ENCODE data around the gene NTN1.
A peak's percentile ranks its signal among the peaks of the same experiment; 100 is the strongest.

NTN1 gene

DNA sequence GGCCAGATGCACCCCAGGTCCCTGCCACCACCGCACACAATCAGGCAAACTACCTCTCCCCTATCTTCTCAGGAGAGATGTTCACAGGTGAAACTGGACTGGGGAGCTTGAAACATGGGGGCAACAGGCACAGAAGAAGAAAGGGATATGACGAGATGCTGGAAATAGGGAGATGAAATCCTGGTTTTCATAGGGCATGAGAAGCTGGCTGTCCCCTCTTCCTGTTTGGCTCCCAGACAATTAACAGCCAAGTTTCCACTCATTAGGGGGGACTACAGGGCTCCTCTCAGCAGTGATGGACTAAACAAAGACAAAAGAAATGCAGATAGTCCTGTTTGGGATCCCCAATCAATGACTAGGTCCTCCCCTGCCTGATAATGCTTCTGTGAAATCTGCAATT is 266.0 kb downstream of the NTN1 start:
- DNase-seq, result no peak

DNA sequence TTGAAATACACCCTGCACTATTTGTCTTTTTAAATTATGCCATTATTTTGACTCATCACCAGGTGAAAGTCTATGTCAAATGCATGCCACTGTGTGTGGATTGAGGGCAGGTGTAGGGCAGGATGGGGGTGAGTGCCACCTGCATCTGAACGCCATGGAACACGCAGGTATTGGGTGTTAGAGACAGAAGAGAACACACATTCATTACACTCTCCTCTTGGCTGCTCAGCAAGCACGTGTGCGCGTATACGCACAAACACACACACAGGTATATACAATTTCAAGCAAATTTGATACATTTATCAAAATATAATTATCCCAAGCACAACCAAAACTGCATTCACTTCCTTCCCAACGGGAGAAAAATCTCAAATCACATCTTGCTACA is 268.9 kb downstream of the NTN1 start:
- no peak for DNase-seq

DNA sequence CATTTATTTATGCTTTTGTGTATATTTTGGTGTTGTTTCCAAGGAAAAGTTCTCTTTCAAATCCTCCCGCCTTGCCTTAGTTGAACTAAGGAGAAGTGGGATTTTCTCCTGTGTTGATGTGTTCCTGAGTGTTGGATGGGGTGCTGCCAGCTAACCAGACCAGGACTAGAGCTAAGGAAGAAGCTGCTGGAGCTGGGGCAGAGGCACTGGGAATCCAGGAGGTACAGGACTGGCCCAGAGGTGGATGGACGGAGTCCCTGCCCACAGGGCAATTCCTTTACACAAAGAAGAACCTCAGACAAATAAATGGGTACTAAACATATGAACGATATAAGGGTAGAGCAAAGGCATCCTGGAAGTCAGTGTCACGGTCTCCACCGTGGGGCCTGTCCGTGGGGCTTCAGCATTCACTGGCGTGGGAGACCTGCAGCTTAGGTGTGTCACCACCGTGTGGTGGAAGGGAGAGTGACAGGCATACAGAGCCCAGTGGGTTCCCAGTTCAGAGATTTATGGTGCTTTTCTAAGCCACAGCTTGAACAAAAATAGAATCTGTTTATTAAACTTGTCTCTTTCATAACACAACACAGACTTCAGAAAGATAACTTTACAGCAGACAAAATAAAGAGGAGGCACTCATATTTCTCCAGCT is 270.7 kb downstream of the NTN1 start:
- DNase-seq, result peak in 1 of 4 experiments; percentile 12

DNA sequence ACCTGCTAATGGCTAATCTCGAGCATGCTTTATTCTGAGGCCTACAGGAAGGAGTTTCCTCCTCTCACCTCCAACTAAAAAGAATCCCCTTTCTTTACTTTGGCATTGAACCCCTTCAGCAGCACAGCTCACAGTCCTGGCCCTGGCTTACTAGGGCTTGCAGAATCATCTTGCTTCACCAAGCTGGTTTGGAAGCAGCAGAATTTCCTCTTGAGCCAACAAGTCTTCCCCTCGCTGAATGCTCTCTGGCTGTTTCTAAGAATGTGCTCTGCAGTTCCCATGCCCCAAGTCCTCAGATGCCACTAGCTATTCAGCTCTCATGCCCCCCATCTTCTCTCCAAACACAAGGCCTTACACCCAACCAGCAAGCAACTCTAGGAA is 271.2 kb downstream of the NTN1 start:
- DNase-seq, result no peak

Measured in activated naive CD4-positive, alpha-beta T cell (primary cell).